CD4-positive, alpha-beta T cell treated with Interleukin-21 for 1 hour (primary cell): ENCODE measurements around the gene DENND11.
A peak's percentile ranks its signal among the peaks of the same experiment; 100 is the strongest.

Experiments
- DNase-seq: peaks from one replicate; pipeline ENCODE4 v3.0.0-alpha.2; 2020

Gene DENND11

GRCh38 chr7:141702047-141702567 is at the start of gene DENND11:
Gene DENND11 (minus strand): TSS chr7:141702166. CDS start chr7:141702153, 13 bp downstream.
- DNase-seq: peak; percentile 56

- DNase-seq: no peak
Observed at GRCh38 chr7:141748396-141748795, 46.4 kb upstream of the DENND11 start.

GRCh38 chr7:141744131-141744530 is 42.2 kb upstream of the DENND11 start:
- DNase-seq: no peak

GRCh38 chr7:141742229-141742628 is 40.3 kb upstream of the DENND11 start:
- no peak for DNase-seq

GRCh38 chr7:141739250-141739649 is 37.3 kb upstream of the DENND11 start:
- DNase-seq: no peak

- no peak for DNase-seq
Observed at GRCh38 chr7:141738592-141739013, 36.6 kb upstream of the DENND11 start.

- DNase-seq: peak; percentile 94
Observed at GRCh38 chr7:141737836-141738591, 36.0 kb upstream of the DENND11 start, which contains the start of gene SSBP1. Gene SSBP1 (plus strand): TSS chr7:141738358. CDS start chr7:141739167, 809 bp downstream.

GRCh38 chr7:141737118-141737835 is 35.3 kb upstream of the DENND11 start:
- peak; percentile 39 for DNase-seq

- DNase-seq: no peak
Observed at GRCh38 chr7:141731476-141732149, 29.6 kb upstream of the DENND11 start.

- no peak for DNase-seq
Observed at GRCh38 chr7:141729020-141729419, 27.1 kb upstream of the DENND11 start.

- DNase-seq: no peak
Observed at GRCh38 chr7:141722529-141722928, 20.6 kb upstream of the DENND11 start.

GRCh38 chr7:141717450-141717849 is 15.5 kb upstream of the DENND11 start:
- no peak for DNase-seq

GRCh38 chr7:141715794-141716689 is 14.1 kb upstream of the DENND11 start:
- no peak for DNase-seq

GRCh38 chr7:141715018-141715417 is 13.1 kb upstream of the DENND11 start:
- DNase-seq: no peak

GRCh38 chr7:141714571-141714970 is 12.6 kb upstream of the DENND11 start:
- DNase-seq: no peak

- DNase-seq: no peak
Observed at GRCh38 chr7:141713890-141714289, 11.9 kb upstream of the DENND11 start.

GRCh38 chr7:141712603-141713255 is 10.8 kb upstream of the DENND11 start:
- no peak for DNase-seq

GRCh38 chr7:141710301-141710700 is 8.3 kb upstream of the DENND11 start:
- DNase-seq: peak; percentile 11

- DNase-seq: no peak
Observed at GRCh38 chr7:141709749-141710148, 7.8 kb upstream of the DENND11 start.

GRCh38 chr7:141709318-141709717 is 7.4 kb upstream of the DENND11 start:
- DNase-seq: no peak

GRCh38 chr7:141708351-141708750 is 6.4 kb upstream of the DENND11 start, which contains the start of gene WEE2:
Gene WEE2 (plus strand): TSS chr7:141708353. CDS start chr7:141708759, 406 bp downstream.
- no peak for DNase-seq
